ENCODE results near the gene PCDHGA3.
"Not testable (repeated sequence)": the region's sequence is repeated elsewhere in the genome, so short reads cannot be mapped to it uniquely, and the experiment has no call there.

Gene PCDHGA3

DNA sequence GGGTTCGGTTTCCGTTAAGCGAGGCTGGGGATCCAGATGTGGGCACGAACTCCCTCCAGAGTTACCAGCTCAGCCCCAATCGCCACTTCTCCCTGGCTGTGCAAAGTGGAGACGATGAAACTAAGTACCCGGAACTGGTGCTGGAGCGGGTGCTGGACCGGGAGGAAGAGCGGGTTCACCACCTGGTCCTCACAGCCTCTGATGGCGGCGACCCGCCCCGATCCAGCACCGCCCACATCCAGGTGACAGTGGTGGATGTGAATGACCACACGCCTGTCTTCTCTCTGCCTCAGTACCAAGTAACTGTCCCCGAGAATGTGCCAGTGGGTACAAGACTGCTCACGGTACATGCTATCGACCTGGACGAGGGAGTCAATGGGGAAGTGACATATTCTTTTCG is 39.7 kb downstream of the PCDHGA3 start:
- no peak for DNase-seq

- DNase-seq, result no peak
These were observed 41.0 kb downstream of the PCDHGA3 start for GRCh38 chr5:141384471-141385267.

GRCh38 chr5:141387557-141388311 is 44.1 kb downstream of the PCDHGA3 start, which contains the start of gene PCDHGB4:
PCDHGB4 (plus strand) TSS chr5:141387698; CDS start chr5:141387885, 187 bp downstream.
- DNase-seq, result peak; percentile 68

DNA sequence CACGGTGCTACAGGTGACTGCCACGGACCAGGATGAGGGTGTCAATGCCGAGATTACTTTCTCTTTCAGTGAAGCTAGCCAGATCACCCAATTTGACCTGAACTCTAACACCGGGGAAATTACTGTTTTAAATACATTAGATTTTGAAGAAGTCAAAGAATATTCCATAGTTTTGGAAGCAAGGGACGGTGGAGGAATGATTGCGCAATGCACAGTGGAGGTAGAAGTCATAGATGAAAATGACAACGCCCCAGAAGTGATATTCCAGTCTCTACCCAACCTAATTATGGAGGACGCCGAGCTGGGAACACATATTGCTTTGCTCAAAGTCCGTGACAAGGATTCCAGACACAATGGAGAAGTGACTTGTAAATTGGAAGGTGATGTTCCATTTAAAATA is 45.0 kb downstream of the PCDHGA3 start:
- DNase-seq, result no peak

DNA sequence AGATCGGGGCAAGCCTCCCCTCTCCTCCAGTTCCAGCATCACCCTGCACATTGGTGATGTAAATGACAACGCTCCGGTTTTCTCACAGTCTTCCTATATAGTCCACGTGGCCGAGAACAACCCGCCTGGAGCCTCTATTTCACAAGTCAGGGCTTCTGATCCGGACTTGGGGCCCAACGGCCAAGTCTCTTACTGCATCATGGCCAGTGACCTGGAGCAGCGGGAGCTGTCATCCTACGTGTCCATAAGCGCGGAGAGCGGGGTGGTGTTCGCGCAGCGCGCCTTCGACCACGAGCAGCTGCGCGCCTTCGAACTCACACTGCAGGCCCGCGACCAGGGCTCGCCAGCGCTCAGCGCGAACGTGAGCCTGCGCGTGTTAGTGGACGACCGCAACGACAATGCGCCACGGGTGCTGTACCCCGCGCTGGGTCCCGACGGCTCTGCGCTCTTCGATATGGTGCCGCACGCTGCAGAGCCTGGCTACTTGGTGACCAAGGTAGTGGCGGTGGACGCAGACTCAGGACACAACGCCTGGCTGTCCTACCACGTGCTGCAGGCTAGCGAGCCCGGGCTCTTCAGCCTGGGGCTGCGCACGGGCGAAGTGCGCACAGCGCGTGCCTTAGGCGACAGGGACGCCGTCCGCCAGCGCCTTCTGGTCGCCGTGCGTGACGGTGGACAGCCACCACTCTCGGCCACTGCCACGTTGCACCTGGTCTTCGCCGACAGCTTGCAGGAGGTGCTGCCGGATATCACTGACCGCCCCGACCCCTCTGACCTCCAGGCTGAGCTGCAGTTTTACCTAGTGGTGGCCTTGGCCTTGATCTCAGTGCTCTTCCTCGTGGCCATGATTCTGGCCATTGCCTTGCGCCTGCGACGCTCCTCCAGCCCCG is 45.8 kb downstream of the PCDHGA3 start:
- DNase-seq, result no peak

DNA sequence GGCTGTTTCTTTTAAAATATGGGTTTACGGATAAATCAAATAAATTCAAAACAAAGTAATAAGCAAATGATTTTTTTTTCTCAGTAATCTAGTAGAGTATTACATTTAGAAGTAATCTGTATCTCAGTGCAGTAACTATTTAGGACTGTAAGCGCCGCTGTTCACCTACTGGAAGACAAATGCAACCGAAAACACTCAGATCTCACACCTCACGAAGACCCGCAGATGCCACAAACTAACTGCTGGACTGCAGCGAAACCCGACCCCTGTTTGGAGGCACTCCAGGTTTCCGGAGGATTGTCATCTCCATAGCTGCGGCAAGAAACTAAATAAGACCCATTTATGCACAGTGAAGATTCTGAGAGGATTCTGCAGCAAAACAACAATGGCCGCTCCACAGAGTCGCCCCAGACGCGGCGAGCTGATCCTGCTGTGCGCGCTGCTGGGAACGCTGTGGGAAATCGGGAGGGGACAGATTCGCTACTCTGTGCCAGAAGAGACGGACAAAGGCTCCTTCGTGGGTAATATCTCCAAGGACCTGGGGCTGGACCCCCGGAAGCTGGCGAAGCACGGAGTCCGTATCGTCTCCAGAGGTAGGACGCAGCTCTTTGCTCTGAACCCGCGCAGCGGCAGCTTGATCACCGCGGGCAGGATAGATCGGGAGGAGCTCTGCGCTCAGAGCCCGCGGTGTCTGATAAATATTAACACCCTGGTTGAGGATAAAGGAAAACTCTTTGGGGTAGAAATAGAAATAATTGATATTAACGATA is 49.0 kb downstream of the PCDHGA3 start, which contains the start of gene PCDHGA8:
Gene PCDHGA8 (plus strand): TSS at position 205 of the 770 bp plus-strand sequence. CDS start 181 bp downstream, at position 386.
- DNase-seq, result peak; percentile 57

DNA sequence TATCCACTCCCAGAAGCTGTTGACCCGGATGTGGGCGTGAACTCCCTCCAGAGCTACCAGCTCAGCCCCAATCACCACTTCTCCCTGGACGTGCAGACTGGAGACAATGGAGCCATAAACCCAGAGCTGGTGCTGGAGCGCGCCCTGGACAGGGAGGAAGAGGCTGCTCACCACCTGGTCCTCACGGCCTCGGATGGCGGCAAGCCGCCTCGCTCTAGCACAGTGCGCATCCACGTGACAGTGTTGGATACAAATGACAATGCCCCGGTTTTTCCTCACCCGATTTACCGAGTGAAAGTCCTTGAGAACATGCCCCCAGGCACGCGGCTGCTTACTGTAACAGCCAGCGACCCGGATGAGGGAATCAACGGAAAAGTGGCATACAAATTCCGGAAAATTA is 49.6 kb downstream of the PCDHGA3 start:
- no peak for DNase-seq

- not testable (repeated sequence) for DNase-seq
These were observed 51.0 kb downstream of the PCDHGA3 start for GRCh38 chr5:141394401-141395187.

Measured in fibroblast of skin of right biceps (primary cell).